ENCODE results near the gene PCSK7. TPM values are rescaled to one million over a fixed set of nuclear protein-coding genes. Genes with fewer than 3 reads are reported as not detected.

The PCSK7 gene
- total and polyA plus RNA-seq, 2 of the 8 experiments (the other 6 are each of a cell fraction or from before 2014, with no cell fraction given): 23.4 to 38.5 TPM

GRCh38 chr11:117177534-117178209 lies 54.2 kb downstream of the PCSK7 start (continued):
- TF ChIP-seq CHD7 (IDR thresholded peaks at IDR 0.05; ENCODE audit: insufficient replicate concordance, low read length) (no peak), TBP (IDR thresholded peaks at IDR 0.05; ENCODE audit: low read depth, low read length) (no peak), NRF1 (IDR thresholded peaks at IDR 0.05; ENCODE audit: low read depth, low read length) (no peak), TAF7 (optimal IDR thresholded peaks at IDR 0.05; ENCODE audit: borderline replicate concordance, low read depth, low read length) (no peak), TEAD4 (IDR thresholded peaks at IDR 0.05; ENCODE audit: low read depth, low read length) (no peak), BRCA1 (IDR thresholded peaks at IDR 0.05; ENCODE audit: low read depth, low read length) (no peak), CREB1 (IDR thresholded peaks at IDR 0.05) (no peak), PHF8 (conservative IDR thresholded peaks at IDR 0.05; ENCODE audit: low read depth, low read length) (no peak), ASH2L (IDR thresholded peaks at IDR 0.05; ENCODE audit: low read length) (no peak), TCF12 (IDR thresholded peaks at IDR 0.05; ENCODE audit: low read depth, low read length) (no peak)

Data from H1 (cell line).